HCT116 (cell line): Measurements from ENCODE around the gene OTOA. TPM values are rescaled to one million over a fixed set of nuclear protein-coding genes. Genes with fewer than 3 reads are reported as not detected.

Experiments used
- ATAC-seq: fragments of 200-7000 bp; cut with Tn5 transposase; 2 replicates; pipeline ENCODE4 v1.9.1; 2020; ENCODE audit warnings: mild to moderate bottlenecking, moderate library complexity
- BruUV-seq: library from RNA; stranded (reverse); fragments of 400-500 nt; replicated peaks from 2 replicates; lab custom pipeline; 2021; lab: Mats Ljungman, UMichigan
- CTCF ChIA-PET: fragments of 300-600 bp; sonication (Branson Sonifier 250); formaldehyde crosslinking; loops from one replicate; lab custom pipeline; 2021; ENCODE audit warnings: antibody characterized with exemption; lab: Charles Lee
- POLR2A ChIA-PET: fragments of 300-600, 350-600 bp; sonication (Branson Sonifier 250); formaldehyde crosslinking; loops from one replicate; lab custom pipeline; 2021; ENCODE audit warnings: antibody characterized with exemption; lab: Charles Lee
- RAD21 ChIA-PET, 2 experiments: fragments of 300-600 bp; sonication (Branson Sonifier 250); formaldehyde crosslinking; loops; one replicate each; lab custom pipeline; 2023; ENCODE audit warnings: low total read pairs in 2 of 2; ENCODE audit not compliant: uncharacterized antibody in 2 of 2, unreplicated experiment in 2 of 2, low non-redundant PET in 1 of 2; lab: Charles Lee
- DNase-seq: peaks from one replicate; pipeline ENCODE4 v3.0.0-alpha.2; 2010; ENCODE audit warnings: low read depth, low spot score
- H2AFZ ChIP-seq: fragments of 200-600 bp; shearing (Covaris generic), sonication (generic); 2 replicates; pipeline ENCODE4 v1.6.1; 2017; ENCODE audit warnings: low read depth, mixed run types, mixed read lengths, antibody characterized with exemption, low read length; ENCODE audit not compliant: poor library complexity, severe bottlenecking
- H3K27ac ChIP-seq: 2 replicates; pipeline ENCODE4 v1.5.1; 2012; ENCODE audit warnings: low read depth, low read length
- H3K27me3 ChIP-seq: fragments of 200-600 bp; sonication (generic); 2 replicates; pipeline ENCODE4 v1.6.1; 2016; ENCODE audit warnings: mixed run types, low read length, mixed read lengths; ENCODE audit not compliant: insufficient read depth
- H3K36me3 ChIP-seq, 2 experiments: fragments of 200-500 bp in 1 of 2; fragments of 200-600 bp in 1 of 2; sonication (Bioruptor generic) in 1 of 2; sonication (generic) in 1 of 2; 2 replicates each; pipeline versions ENCODE4 v1.5.1 to v1.6.1; 2014 to 2016; ENCODE audit warnings: low read length in 2 of 2, inconsistent platforms in 1 of 2, mixed read lengths in 1 of 2, mixed run types in 1 of 2; ENCODE audit not compliant: insufficient read depth in 2 of 2, control insufficient read depth in 1 of 2
- H3K4me1 ChIP-seq, 2 experiments: fragments of 200-600 bp in 1 of 2; sonication (generic) in 1 of 2; 2 replicates each; pipeline versions ENCODE4 v1.5.1 to v1.6.1; 2012 to 2017; ENCODE audit warnings: low read length in 2 of 2, inconsistent platforms in 1 of 2, mild to moderate bottlenecking in 1 of 2, mixed read lengths in 1 of 2, mixed run types in 1 of 2, moderate library complexity in 1 of 2; ENCODE audit not compliant: insufficient read depth in 2 of 2, control insufficient read depth in 1 of 2
- H3K4me2 ChIP-seq: fragments of 200-600 bp; sonication (generic); 2 replicates; pipeline ENCODE4 v1.6.1; 2017; ENCODE audit warnings: mixed run types, low read length, mixed read lengths
- H3K4me3 ChIP-seq, 2 experiments: fragments of 200-600 bp in 1 of 2; sonication (generic) in 1 of 2; replicated peaks in 1 of 2; 2 replicates each; pipeline ENCODE4 v1.5.1; 2011 to 2016; ENCODE audit warnings: low read length in 2 of 2, control low read depth in 1 of 2, low read depth in 1 of 2, mild to moderate bottlenecking in 1 of 2, mixed read lengths in 1 of 2, mixed run types in 1 of 2
- H3K79me2 ChIP-seq: fragments of 200-600 bp; sonication (generic); 2 replicates; pipeline ENCODE4 v1.6.1; 2017; ENCODE audit warnings: mild to moderate bottlenecking, mixed run types, low read length, moderate library complexity, mixed read lengths; ENCODE audit not compliant: insufficient read depth
- H3K9ac ChIP-seq: fragments of 200-600 bp; sonication (generic); 2 replicates; pipeline ENCODE4 v1.6.1; 2016; ENCODE audit warnings: low read length, mixed read lengths
- H3K9me2 ChIP-seq: fragments of 200-600 bp; sonication (generic), shearing (Covaris generic); 2 replicates; pipeline ENCODE4 v1.6.1; 2017; ENCODE audit warnings: mixed run types, mild to moderate bottlenecking, moderate library complexity; ENCODE audit not compliant: insufficient read depth
- H3K9me3 ChIP-seq, 2 experiments: fragments of 200-500 bp in 1 of 2; fragments of 200-600 bp in 1 of 2; sonication (Bioruptor generic) in 1 of 2; sonication (generic) in 1 of 2; 2 replicates each; pipeline ENCODE4 v1.6.1; 2014 to 2017; ENCODE audit warnings: low read length in 2 of 2, mixed read lengths in 2 of 2, inconsistent platforms in 1 of 2, low read depth in 1 of 2, mild to moderate bottlenecking in 1 of 2, mixed run types in 1 of 2, moderate library complexity in 1 of 2; ENCODE audit not compliant: control insufficient read depth in 1 of 2, insufficient read depth in 1 of 2
- H4K20me1 ChIP-seq: fragments of 200-600 bp; sonication (generic), shearing (Covaris generic); 2 replicates; pipeline ENCODE4 v1.6.1; 2017; ENCODE audit warnings: mixed run types, mild to moderate bottlenecking, moderate library complexity; ENCODE audit not compliant: insufficient read depth
- CBX3 ChIP-seq: IDR thresholded peaks from 2 replicates; pipeline ENCODE4 v1.6.1; 2012; ENCODE audit warnings: low read depth
- CEBPB ChIP-seq: IDR thresholded peaks from 2 replicates; pipeline ENCODE4 v1.6.1; 2012; ENCODE audit warnings: low read depth
- CTCF ChIP-seq, 3 experiments: fragments of 200-600 bp in 1 of 3; sonication (generic) in 1 of 3; IDR thresholded peaks in 2 of 3; conservative IDR thresholded peaks in 1 of 3; 2 replicates each; pipeline ENCODE4 v1.5.1; 2012 to 2017; ENCODE audit warnings: low read depth in 2 of 3, low read length in 2 of 3, antibody characterized with exemption in 1 of 3, borderline replicate concordance in 1 of 3, control low read depth in 1 of 3, mild to moderate bottlenecking in 1 of 3, mixed read lengths in 1 of 3, mixed run types in 1 of 3, moderate library complexity in 1 of 3; ENCODE audit not compliant: insufficient read depth in 1 of 3
- ELF1 ChIP-seq: IDR thresholded peaks from 2 replicates; pipeline ENCODE4 v1.6.1; 2012; ENCODE audit warnings: low read depth, borderline replicate concordance
- EZH2 ChIP-seq: fragments of 200-600 bp; sonication (generic); IDR thresholded peaks from 2 replicates; pipeline ENCODE4 v1.6.1; 2017; ENCODE audit warnings: antibody characterized with exemption, mixed run types
- EZH2phosphoT487 ChIP-seq: fragments of 200-600 bp; IDR thresholded peaks from 2 replicates; pipeline ENCODE4 v1.6.1; 2018; ENCODE audit warnings: antibody characterized with exemption, borderline replicate concordance
- FOSL1 ChIP-seq: IDR thresholded peaks from 2 replicates; pipeline ENCODE4 v1.6.1; 2012; ENCODE audit warnings: low read depth
- MAX ChIP-seq: IDR thresholded peaks from 2 replicates; pipeline ENCODE4 v1.6.1; 2012
- POLR2A ChIP-seq: IDR thresholded peaks from 2 replicates; pipeline ENCODE4 v1.7.0; 2011; ENCODE audit warnings: borderline replicate concordance; ENCODE audit not compliant: insufficient read depth, insufficient read length; ENCODE audit errors: extremely low read depth
- REST ChIP-seq: IDR thresholded peaks from 2 replicates; pipeline ENCODE4 v1.6.1; 2012; ENCODE audit warnings: low read depth
- SP1 ChIP-seq: IDR thresholded peaks from 2 replicates; pipeline ENCODE4 v1.6.1; 2012; ENCODE audit warnings: low read depth
- SRF ChIP-seq: IDR thresholded peaks from 2 replicates; pipeline ENCODE4 v1.6.1; 2012; ENCODE audit warnings: low read depth
- TCF7L2 ChIP-seq: IDR thresholded peaks from 2 replicates; pipeline ENCODE4 v1.7.0; 2011; ENCODE audit warnings: borderline replicate concordance, inconsistent platforms; ENCODE audit not compliant: insufficient read depth, insufficient read length; ENCODE audit errors: extremely low read depth
- ZBTB33 ChIP-seq: IDR thresholded peaks from 2 replicates; pipeline ENCODE4 v1.6.1; 2011; ENCODE audit warnings: mild to moderate bottlenecking, low read length, moderate library complexity; ENCODE audit not compliant: insufficient replicate concordance; ENCODE audit errors: extremely low read depth
- intact Hi-C: fragments of 100-400 bp; cut with micrococcal nuclease; formaldehyde crosslinking; loops from 2 replicates; pipeline ENCODE4 v1.10.0; 2022
- total RNA-seq: library from RNA; stranded (reverse); gene quantifications from one replicate; pipeline ENCODE4 v1.2.1, GENCODE V29; 2021; ENCODE audit not compliant: unreplicated experiment

Gene OTOA
- total RNA-seq, 1 experiment from 2014 or later, result not detected

GRCh38 chr16:21644674-21645073 is 19.1 kb upstream of the OTOA start:
- H2AFZ ChIP-seq, result no peak overlapping the region
- CTCF ChIA-PET, result no interaction called here
- DNase-seq, result no peak

More at GRCh38 chr16:21644674-21645073, 19.1 kb upstream of the OTOA start:
- no peak overlapping the region for H3K27ac ChIP-seq
- no peak overlapping the region for H3K9ac ChIP-seq
- no peak for ATAC-seq
- POLR2A ChIA-PET, result no interaction called here
- H3K36me3 ChIP-seq, result no peaks in the 10 kb centered on the region
- TF ChIP-seq EZH2, result no peak
- no peak for TF ChIP-seq EZH2phosphoT487
- no peak for TF ChIP-seq CEBPB
- no peak for TF ChIP-seq ELF1
- no peak for TF ChIP-seq FOSL1
- no peak for TF ChIP-seq ZBTB33
- no peak for TF ChIP-seq SP1
- no peak for TF ChIP-seq MAX
- TF ChIP-seq TCF7L2, result no peak
- no peak for TF ChIP-seq CBX3
- no peak for TF ChIP-seq SRF
- TF ChIP-seq CTCF (IDR thresholded peaks at IDR 0.05 in 2 of 3, conservative IDR thresholded peaks at IDR 0.05 in 1 of 3; ENCODE audit: borderline replicate concordance in 1 of 3, insufficient read depth in 1 of 3, low read depth in 2 of 3, low read length in 2 of 3), result no peak
- no peak for TF ChIP-seq REST
- no peak for TF ChIP-seq POLR2A
- TF ChIP-seq, all 23 proteins: peak for 0
- Histone ChIP-seq H4K20me1 (no peaks in the 10 kb centered on the region), H3K27me3 (no peaks in the 10 kb centered on the region), H3K4me1 (no peaks in the 10 kb centered on the region), H3K9me2 (no peaks in the 10 kb centered on the region), H3K4me2 (no peak overlapping the region), H3K4me3 (no peak overlapping the region), H3K79me2 (no peaks in the 10 kb centered on the region), H3K9me3 (no peaks in the 10 kb centered on the region)
- no TSS peak for BruUV-seq
- intact Hi-C loops, result no loop called here
- RAD21 ChIA-PET, result no interaction called here
